ENCODE data around the gene ANTXR2.

DNA sequence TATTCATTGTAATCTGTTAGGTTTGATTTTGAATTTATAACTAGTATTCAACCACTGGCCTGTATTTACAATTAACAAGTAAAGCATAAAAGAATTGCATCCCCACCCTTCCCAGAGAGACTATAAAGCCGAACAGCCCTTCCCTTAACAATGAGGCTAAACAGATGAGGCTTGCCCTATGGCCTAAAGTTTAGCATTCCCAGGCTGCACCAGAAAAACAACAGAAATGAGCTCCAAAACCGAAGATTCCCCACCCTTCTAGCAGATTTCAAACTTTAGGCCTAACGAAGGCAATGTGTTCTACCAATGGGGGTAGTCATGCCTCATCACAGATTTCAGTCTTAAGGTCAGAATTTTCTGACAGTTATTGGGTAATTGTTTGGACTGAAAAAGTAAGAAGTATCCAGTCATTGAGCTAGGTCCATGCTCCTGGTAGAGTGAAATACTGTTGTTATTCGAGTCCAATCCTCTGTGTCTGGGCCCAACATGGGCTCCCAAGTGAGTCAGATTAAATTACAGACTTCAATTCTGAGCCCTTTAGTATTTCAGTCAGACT, 197.6 kb downstream of the ANTXR2 start:
- TF ChIP-seq EZH2phosphoT487 (IDR thresholded peaks at IDR 0.05): no peak
- TF ChIP-seq, protein P1, sequence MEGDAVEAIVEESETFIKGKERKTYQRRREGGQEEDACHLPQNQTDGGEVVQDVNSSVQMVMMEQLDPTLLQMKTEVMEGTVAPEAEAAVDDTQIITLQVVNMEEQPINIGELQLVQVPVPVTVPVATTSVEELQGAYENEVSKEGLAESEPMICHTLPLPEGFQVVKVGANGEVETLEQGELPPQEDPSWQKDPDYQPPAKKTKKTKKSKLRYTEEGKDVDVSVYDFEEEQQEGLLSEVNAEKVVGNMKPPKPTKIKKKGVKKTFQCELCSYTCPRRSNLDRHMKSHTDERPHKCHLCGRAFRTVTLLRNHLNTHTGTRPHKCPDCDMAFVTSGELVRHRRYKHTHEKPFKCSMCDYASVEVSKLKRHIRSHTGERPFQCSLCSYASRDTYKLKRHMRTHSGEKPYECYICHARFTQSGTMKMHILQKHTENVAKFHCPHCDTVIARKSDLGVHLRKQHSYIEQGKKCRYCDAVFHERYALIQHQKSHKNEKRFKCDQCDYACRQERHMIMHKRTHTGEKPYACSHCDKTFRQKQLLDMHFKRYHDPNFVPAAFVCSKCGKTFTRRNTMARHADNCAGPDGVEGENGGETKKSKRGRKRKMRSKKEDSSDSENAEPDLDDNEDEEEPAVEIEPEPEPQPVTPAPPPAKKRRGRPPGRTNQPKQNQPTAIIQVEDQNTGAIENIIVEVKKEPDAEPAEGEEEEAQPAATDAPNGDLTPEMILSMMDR (IDR thresholded peaks at IDR 0.05): no peak

Measured in neural progenitor cell (in vitro differentiated cells).